Erythroblast (primary cell): Measurements from ENCODE around the gene DYNC1LI2.
"Not testable (repeated sequence)": the region's sequence is repeated elsewhere in the genome, so short reads cannot be mapped to it uniquely, and the experiment has no call there.

Experiments
- DNase-seq, 2 experiments: peaks; one replicate each; lab custom pipeline; 2025; lab: John Stamatoyannopoulos, UW
- GATA1 ChIP-seq: IDR thresholded peaks from 2 replicates; pipeline ENCODE4 v1.6.1; 2011; ENCODE audit warnings: low read depth, mild to moderate bottlenecking, control low read depth, low read length, moderate library complexity
- POLR2A ChIP-seq: IDR thresholded peaks from 2 replicates; pipeline ENCODE4 v1.6.1; 2011; ENCODE audit warnings: mild to moderate bottlenecking, low read length

DYNC1LI2 gene

DNA sequence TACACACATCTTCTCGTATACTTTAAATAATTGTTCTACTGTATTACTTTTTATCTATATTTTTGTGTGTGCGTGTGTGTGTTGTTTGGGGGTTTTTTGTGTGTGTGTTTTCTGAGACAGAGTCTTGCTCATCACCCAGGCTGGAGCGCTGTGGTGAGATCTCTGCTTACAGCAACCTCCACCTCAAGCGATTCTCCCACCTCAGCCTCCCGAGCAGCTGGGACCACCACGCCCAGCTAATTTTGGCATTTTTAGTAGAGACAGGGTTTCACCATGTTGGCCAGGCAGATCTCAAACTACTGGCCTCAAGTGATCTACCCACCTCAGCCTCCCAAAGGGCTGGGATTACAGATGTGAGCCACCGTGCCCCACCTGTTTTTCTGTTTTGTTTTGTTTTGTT, 53.4 kb downstream of the DYNC1LI2 start:
- no peak for TF ChIP-seq POLR2A
- no peak for TF ChIP-seq GATA1
- no peak for DNase-seq

DNA sequence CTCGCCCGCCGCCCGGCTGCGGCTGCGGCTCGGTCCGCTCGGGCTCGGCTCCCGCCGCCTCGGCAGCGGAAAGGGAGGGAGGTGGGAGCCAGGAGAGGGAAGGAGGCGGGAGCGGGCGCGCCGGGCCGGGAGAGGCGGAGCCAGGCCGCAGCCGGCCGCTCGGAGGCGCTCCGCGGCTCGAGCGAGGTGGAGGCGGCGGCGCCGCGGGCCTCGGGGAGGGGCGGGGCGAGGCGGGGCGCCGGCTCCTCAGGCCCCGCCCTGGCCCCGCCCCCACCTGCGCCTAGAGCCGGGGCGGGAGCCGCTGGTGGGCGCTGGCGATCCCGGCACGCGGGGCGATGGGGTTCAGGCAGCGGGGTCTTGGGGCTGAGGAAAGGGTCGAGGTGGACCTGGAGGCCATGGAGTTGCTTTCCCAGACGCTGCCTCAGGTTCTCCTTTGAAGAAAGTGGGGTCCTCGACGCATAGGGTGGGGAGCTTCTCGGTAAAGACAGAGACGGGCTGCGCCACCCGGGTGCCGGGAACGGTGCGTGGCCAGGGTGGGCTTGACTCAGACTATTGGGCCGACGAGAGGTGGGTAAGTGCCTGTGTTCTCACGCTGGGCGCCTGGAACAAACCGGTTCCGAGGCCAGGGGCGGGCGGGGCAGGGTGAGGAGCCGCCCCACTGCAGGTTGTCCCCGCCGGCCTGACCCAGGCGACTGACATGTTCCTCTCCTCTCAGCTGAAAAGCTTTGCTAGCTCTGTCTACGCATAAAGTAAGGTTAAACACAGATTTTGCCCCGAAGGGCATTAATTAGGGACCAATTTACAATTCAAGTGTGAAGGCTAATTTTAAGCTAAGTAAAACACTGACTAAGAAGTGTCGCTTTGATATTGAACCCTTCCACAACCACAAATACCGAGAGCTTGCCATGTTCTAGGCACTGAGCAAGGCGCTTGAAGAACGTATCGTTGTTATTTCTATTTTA, 54.5 kb downstream of the DYNC1LI2 start, which contains the start of gene CMTM4:
CMTM4 (minus strand) TSS at position 75 of the 962 bp plus-strand sequence. CDS start 218 bp downstream, outside the sequence.
- peak; percentile 82 to 90 for DNase-seq
- TF ChIP-seq POLR2A = no peak

DNA sequence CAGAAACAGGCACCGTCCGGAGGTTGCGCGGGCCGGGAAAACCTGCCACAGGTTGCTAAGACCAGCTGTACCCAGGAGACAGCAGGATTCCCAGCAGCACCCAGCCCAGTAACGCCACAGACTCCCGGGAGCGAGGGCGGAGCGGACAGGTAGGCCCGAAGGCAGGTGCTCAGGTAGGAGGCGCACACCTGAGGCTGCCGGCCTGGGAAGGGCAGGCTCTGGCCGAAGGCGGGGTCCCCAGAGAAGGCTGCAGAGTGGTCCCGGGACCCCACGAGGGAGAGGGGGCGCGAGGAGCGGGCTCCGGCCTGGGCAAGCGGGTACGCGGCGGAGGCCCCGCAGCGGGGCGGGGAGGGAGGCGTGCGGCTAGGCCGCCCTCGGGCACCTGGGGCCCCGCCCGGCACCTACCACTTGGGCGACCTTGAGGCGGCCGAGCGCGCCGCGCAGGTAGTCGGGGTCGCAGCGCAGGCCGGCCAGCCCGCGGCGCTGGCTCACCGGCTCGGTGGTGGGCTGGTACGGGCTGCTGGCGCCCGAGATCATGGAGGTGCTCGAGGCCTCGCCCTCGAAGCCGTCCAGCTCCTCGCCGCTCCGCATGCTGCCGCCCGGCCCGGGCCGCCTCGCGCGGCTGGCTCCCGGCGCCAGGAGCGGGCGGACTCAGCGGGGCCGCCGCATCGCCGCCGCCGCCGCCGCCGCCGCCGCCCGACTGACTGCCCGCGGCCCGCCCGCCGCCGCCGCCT, 55.3 kb downstream of the DYNC1LI2 start:
- TF ChIP-seq POLR2A (no peak), GATA1 (no peak)
- DNase-seq = no peak

DNA sequence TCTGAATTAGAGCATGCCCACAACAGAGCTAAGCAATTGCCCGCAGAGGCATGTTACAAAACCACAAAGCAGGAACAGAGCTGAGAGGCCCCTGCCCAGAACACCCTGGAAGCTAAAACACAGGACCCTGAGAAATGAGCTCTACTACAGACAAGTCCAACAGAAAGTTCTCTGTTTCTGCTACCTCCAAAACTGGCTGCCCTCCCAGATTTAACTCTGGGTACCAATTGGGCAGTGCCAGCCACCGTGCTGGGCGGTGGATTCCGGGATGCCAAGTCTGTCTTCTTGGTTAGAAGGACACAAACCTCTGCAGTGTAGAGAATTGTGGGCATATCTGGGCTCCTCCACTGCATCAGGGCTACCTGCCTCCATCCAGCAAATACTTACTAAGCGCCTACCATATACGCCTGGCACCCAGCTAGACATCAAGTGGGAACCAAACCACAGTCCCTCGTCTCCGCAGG, 55.9 kb downstream of the DYNC1LI2 start:
- TF ChIP-seq POLR2A (no peak), GATA1 (no peak)
- no peak for DNase-seq

DNA sequence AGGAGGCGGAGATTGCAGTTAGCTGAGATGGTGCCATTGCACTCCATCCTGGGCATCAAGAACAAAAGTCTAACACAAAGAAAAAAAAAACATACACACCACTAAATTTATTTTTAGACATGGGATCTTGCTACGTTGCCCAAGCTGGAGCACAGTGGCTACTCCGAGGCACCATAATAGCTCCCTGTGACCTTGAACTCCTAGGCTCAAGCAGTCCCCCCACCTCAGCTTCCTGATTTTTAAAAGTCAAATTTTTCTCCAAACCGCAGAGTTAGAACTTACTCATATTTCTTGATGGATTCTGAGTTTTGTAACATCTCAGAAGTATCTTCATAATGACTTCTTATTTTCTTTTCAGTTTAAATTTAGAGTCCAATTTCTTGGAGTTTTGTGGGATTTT, 58.3 kb downstream of the DYNC1LI2 start:
- DNase-seq = no peak
- no peak for TF ChIP-seq GATA1
- no peak for TF ChIP-seq POLR2A

DNA sequence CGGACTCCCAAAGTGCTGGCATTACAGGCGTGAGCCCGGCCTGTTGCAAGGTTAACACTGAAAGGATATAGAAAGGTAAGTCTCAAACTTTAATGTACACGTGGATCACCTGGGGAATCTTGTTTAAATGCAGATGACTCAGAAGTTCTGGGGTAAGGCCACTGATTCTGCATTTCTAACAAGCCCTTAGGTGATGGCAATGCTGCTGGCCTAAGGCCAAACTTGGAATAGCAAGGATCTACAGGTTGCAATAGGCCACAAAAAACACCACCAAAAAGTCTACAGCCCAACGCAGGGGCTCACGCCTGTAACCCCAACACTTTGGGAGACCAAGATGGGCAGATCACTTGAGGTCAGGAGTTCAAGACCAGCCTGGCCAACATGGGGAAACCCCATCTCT, 59.1 kb downstream of the DYNC1LI2 start:
- DNase-seq = no peak
- TF ChIP-seq POLR2A (no peak), GATA1 (no peak)

DNA sequence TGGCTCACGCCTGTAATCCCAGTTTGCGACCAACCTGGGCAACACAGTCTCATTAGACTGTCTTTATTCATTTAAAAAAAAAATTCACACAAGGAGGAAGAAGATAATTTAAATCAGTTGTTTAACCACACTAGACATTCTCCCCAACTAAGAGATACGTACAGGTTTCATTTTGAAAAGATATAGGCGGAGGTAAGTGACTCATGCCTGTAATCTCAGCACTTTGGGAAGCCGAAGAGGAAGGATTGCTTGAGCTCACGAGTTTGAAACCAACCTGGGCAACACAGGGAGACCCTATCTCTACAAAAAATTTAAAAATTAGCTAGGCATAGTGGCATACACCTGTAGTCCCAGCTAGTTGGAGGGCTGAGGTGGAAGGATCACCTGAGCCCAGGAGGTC, 60.2 kb downstream of the DYNC1LI2 start:
- TF ChIP-seq POLR2A (no peak), GATA1 (no peak)
- DNase-seq = no peak

DNA sequence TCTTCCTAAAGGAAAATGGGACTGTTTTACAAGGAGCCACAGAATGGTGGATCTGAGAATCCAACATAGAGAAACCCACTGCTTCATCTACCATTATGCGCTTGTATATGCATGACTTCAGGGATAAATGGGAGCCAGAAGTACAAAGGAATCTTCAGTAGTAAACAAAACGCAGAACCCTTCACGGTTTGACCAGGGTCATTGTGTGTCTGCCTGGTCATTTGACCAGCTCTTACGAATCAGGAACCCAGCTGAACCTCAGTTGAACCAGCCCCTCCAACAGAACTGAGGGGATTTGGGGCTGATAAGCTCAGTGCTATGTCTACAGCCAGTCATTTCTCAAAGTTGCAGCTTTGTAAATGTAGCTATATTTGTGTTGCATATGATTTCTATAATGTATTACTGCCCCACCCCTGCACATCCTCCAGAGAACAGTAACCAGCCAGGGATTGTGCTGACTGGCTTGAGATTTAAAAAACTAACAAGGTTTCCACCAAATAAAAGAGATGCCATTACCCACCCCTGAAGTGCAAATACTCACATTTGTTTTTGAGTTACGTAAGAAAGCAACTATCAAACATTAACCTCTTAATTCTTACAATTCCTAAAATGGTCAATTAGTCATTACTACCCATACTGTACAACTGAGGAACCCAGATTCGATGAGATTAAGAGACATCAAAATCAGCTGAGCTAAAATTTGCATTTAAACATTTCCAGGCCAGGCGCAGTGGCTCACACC, 61.1 kb downstream of the DYNC1LI2 start:
- DNase-seq = no peak
- no peak for TF ChIP-seq GATA1
- TF ChIP-seq POLR2A = no peak

DNA sequence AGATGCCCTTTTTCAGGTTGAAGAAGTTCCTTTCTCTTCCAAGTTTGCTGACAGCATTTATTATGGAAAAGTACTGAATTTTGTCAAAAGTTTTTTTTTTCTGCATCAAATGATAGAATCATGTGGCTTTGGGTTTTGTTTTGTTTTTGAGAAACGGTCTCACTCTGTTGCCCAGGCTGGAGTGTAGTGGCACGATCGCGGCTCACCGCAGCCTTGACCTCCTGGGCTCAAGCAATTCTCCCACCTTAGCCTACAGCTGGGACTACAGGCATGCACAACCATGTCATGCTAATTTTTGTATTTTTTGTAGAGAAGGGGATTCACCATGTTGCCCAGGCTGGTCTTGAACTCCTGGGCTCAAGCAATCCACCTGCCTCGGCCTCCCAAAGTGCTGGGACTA, 62.1 kb downstream of the DYNC1LI2 start:
- TF ChIP-seq GATA1 (no peak), POLR2A (no peak)
- DNase-seq = no peak

DNA sequence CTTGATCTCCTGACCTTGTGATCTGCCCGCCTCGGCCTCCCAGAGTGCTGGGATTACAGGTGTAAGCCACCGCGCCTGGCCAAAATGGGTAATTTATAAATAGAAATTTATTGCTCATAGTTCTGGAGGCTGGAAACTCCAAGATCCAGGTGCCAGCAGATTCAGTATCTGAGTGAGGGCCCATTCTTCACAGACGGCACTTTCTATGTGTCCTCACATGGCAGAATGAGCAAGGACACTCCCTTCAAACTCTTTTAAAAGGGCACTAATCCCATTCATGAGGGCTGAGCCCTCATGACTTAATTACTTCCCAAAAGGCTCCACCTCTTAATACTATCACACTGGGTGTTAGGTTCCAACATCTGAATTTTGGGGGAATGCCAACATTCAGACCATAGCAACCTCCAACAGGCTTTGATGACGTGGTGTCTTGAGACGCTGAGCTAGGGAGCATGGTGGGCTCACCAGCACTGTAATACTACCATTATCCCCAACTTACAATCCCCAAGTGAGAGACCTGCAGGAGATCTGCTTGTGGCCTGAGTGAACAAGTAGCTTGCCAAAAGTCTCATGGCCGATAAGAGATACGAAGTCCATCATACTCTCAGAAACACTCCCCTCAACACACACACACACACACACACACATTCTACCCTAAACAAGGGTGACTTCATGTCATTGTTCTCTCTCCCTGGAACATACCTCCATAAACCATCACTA, 63.3 kb downstream of the DYNC1LI2 start:
- no peak for DNase-seq
- no peak for TF ChIP-seq POLR2A
- no peak for TF ChIP-seq GATA1

DNA sequence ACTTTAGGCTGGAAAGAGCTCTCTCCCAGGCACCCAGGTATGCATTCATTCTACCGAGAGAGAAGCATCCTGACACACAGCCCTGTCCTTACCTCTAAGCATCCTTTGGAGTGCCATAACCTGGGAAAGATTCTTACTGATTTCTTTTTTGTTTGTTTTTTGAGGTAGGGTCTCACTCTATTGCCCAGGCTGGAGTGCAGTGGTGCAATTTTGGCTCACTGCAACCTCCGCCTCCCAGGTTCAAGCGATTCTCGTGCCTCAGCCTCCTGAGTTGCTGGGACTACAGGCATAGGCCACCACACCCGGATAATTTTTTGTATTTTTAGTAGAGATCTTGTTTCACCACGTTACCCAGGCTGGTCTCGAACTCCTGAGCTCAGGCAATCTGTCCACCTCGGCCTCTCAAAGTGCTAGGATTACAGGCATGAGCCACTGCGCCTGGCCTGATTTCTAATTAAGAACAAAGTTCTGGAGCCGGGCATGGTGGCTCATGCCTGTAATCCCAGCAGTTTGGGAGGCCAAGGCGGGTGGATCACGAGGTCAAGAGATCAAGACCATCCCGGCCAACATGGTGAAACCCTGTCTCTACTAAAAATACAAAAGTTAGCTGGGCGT, 65.8 kb downstream of the DYNC1LI2 start:
- not testable (repeated sequence) for DNase-seq

DNA sequence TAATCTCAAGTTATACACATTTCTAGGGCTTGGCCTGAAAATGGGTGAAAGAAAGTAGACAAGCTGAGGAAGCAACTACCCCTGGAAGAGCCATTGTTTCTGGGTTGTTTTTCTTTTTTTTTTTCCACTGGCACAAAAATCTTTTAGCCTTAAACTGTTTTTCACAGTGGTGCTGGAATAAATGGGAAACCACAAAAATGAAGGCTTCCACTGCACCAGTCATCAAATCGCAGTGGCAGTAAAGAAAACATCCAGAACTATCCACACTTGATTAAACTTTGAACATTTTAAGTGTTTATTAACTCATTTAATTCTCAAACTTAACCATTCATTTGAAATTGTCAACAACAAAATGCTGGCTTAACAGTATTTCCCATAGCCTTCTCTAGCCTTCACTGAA, 69.1 kb downstream of the DYNC1LI2 start:
- no peak for TF ChIP-seq POLR2A
- TF ChIP-seq GATA1 = no peak
- no peak for DNase-seq

DNA sequence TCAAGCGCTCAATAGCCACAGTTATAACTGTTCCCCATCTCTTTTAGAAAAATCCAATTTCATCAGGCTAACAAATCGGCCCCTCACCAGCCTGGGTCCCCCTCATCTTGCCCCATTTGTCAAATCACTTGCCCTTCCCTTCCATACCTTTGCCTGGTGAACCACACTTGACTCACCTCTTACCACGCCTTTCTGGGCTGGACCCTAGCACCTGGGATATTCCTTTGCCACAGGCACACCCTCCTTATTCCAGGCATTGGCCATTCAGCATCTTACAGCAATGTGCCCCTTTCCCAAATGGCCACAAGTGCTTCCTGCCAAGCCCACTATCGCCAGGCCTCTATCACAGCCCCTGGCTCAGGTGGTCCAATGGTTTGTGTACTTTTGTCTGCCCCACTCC, 69.7 kb downstream of the DYNC1LI2 start:
- no peak for TF ChIP-seq POLR2A
- no peak for TF ChIP-seq GATA1
- no peak for DNase-seq
